Type B pancreatic cell (in vitro differentiated cells): ENCODE measurements around the gene ANO9. TPM values are rescaled to one million over a fixed set of nuclear protein-coding genes. Genes with fewer than 3 reads are reported as not detected.
A peak's percentile ranks its signal among the peaks of the same experiment; 100 is the strongest.

Experiments
- DNase-seq: peaks from one replicate; pipeline ENCODE4 v3.0.0; 2021; ENCODE audit warnings: mixed read lengths; ENCODE audit not compliant: unreplicated experiment; ENCODE audit errors: extremely low spot score
- H3K27ac Mint-ChIP-seq: 2 replicates; pipeline ENCODE4 v1.8.0; 2021; ENCODE audit warnings: mild to moderate bottlenecking, mixed read lengths
- H3K27me3 Mint-ChIP-seq: 2 replicates; pipeline ENCODE4 v1.8.0; 2021; ENCODE audit warnings: mixed read lengths
- H3K36me3 Mint-ChIP-seq: 2 replicates; pipeline ENCODE4 v1.8.0; 2021; ENCODE audit warnings: mixed read lengths
- H3K4me1 Mint-ChIP-seq: one replicate; pipeline ENCODE4 v1.8.0; 2021; ENCODE audit warnings: mixed read lengths; ENCODE audit not compliant: unreplicated experiment
- H3K4me3 Mint-ChIP-seq: 2 replicates; pipeline ENCODE4 v1.8.0; 2021; ENCODE audit warnings: mild to moderate bottlenecking, mixed read lengths
- H3K9me3 Mint-ChIP-seq: 2 replicates; pipeline ENCODE4 v1.8.0; 2021; ENCODE audit warnings: mixed read lengths
- total RNA-seq: library from RNA; stranded (reverse); gene quantifications from 2 replicates; pipeline ENCODE4 v1.2.1, GENCODE V29; 2021; ENCODE audit warnings: low replicate concordance
- TF ChIP-seq, protein P1 (sequence below): fragments of 200-600 bp; sonication (generic); conservative IDR thresholded peaks from 2 replicates; pipeline ENCODE4 v1.5.0; 2021; ENCODE audit warnings: antibody characterized with exemption, mild to moderate bottlenecking

Gene ANO9
- total RNA-seq, 1 donor from 2014 or later, result 25.3 TPM

DNA sequence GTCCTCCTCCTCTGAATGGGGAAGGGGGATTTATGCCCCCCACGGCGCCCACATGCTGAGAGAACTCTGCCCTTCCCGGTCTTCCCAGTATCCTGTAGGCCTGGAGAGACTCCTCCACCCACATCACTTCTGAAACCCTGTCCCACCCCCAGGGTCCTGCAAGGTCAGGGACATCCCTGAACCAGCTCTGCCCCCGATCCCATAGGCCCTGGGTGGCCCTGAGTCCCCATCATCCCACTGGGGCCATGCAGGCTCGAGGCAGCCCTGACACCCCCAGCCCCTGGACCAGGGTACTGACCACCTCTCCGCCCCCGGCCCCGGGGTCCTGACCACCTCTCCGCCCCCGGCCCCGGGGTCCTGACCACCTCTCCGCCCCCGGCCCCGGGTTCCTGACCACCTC lies 60.8 kb downstream of the ANO9 start:
- H3K27ac Mint-ChIP-seq, result no peak overlapping the region
- no peaks in the 10 kb centered on the region for H3K9me3 Mint-ChIP-seq
- TF ChIP-seq, protein P1, sequence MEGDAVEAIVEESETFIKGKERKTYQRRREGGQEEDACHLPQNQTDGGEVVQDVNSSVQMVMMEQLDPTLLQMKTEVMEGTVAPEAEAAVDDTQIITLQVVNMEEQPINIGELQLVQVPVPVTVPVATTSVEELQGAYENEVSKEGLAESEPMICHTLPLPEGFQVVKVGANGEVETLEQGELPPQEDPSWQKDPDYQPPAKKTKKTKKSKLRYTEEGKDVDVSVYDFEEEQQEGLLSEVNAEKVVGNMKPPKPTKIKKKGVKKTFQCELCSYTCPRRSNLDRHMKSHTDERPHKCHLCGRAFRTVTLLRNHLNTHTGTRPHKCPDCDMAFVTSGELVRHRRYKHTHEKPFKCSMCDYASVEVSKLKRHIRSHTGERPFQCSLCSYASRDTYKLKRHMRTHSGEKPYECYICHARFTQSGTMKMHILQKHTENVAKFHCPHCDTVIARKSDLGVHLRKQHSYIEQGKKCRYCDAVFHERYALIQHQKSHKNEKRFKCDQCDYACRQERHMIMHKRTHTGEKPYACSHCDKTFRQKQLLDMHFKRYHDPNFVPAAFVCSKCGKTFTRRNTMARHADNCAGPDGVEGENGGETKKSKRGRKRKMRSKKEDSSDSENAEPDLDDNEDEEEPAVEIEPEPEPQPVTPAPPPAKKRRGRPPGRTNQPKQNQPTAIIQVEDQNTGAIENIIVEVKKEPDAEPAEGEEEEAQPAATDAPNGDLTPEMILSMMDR, result no peak
- H3K36me3 Mint-ChIP-seq, result peaks cover 19% of the 10 kb centered on the region
- DNase-seq, result no peak
- no peak overlapping the region for H3K4me3 Mint-ChIP-seq
- peaks cover 3% of the 10 kb centered on the region for H3K4me1 Mint-ChIP-seq
- no peaks in the 10 kb centered on the region for H3K27me3 Mint-ChIP-seq

- Mint-ChIP-seq H3K4me1 (peaks cover 3% of the 10 kb centered on the region), H3K36me3 (peaks cover 19% of the 10 kb centered on the region), H3K4me3 (no peak overlapping the region), H3K9me3 (no peaks in the 10 kb centered on the region), H3K27ac (no peak overlapping the region), H3K27me3 (no peaks in the 10 kb centered on the region)
- TF ChIP-seq, protein P1, result no peak
- no peak for DNase-seq
Measured at GRCh38 chr11:380491-380890, 61.3 kb downstream of the ANO9 start.

DNA sequence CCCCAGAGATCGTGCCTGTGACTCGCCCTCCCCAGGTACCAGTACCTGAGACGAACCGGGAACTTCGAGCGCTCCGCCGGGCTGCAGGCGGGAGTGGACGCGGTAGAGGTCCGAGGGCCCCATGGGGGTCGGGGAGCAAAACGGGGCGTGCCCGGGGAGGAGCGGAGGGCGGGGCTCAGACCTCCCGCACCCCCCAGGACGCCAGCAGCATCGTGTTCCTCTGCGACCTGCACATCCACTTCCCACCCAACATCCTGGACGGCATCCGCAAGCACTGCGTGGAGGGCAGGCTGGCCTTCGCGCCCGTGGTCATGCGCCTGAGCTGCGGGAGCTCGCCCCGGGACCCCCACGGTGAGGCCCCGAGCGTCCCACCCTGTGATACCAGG lies 61.7 kb downstream of the ANO9 start:
- Mint-ChIP-seq H3K4me1 (peaks cover 3% of the 10 kb centered on the region), H3K4me3 (no peak overlapping the region), H3K9me3 (no peaks in the 10 kb centered on the region), H3K27ac (no peak overlapping the region), H3K36me3 (peaks cover 19% of the 10 kb centered on the region), H3K27me3 (no peaks in the 10 kb centered on the region)
- DNase-seq, result no peak
- TF ChIP-seq, protein P1, result no peak

DNA sequence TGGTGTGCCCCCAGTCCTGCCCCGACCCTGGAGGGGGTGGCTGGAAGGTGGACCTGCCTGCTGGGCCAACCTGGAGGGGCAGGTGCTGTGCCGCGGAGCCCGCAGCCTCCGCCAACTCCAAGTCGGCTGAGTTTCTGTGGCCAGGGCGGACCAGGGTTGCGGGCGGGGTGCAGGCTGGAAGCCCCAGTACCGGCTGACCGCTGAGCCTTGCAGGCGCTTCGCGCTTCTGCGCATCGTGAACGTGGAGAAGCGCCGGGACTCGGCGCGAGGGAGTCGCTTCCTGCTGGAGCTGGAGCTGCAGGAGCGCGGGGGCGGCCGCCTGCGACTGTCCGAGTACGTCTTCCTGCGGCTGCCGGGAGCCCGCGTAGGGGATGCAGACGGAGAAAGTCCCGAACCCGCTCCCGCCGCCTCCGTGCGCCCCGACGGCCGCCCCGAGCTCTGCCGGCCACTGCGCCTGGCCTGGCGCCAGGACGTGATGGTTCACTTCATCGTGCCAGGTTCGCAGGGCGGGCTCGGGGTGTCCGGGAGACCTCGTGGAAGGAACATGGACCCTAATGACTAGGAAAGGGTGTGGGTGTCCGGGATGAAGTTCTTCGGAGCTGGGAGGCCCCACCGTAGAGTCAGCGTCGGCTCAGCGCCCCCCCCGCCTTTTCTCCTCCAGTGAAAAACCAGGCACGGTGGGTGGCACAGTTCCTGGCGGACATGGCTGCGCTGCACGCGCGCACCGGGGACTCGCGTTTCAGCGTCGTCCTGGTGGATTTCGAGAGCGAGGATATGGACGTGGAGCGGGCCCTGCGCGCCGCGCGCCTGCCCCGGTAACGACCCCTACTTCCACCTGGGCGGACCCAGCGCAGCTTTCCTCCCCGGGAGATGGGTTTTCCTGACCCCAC lies 62.4 kb downstream of the ANO9 start:
- peaks cover 19% of the 10 kb centered on the region for H3K36me3 Mint-ChIP-seq
- H3K4me1 Mint-ChIP-seq, result peaks cover 3% of the 10 kb centered on the region
- no peak for DNase-seq
- no peaks in the 10 kb centered on the region for H3K9me3 Mint-ChIP-seq
- H3K27ac Mint-ChIP-seq, result no peak overlapping the region
- no peak overlapping the region for H3K4me3 Mint-ChIP-seq
- H3K27me3 Mint-ChIP-seq, result no peaks in the 10 kb centered on the region
- TF ChIP-seq, protein P1, result no peak

DNA sequence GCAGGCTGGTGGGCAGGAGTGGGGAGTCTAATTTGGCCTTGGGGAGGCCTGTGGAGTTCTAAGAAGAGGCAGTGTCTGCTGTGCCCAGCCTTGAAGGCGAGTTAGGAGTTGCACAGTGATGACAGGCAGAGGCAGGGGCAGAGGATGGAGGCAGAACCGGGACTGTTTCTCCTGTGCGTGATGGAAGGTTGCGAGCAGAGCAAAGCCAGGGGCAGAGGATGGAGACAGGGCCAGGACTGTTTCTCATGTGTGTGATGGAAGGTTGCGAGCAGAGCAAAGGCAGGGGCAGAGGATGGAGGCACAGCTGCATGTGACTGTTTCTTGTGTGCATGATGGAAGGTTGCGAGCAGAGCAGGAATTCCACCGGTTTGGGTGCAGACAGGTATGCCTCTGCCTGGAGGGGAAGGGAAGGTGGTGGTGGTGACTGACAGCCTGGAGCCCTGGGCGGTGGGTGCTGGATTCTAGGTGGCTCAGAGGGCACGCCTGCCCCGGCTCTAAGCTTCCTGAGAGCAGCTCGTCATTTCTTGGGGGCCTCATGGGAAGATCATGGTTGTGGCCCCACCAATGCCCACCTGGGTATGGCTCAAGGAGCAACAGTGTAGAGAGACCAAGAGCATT lies 63.8 kb downstream of the ANO9 start:
- H3K27me3 Mint-ChIP-seq, result no peaks in the 10 kb centered on the region
- peak overlapping the region; percentile 5 for H3K27ac Mint-ChIP-seq
- TF ChIP-seq, protein P1, result no peak
- DNase-seq, result no peak
- no peak overlapping the region for H3K4me3 Mint-ChIP-seq
- no peaks in the 10 kb centered on the region for H3K9me3 Mint-ChIP-seq
- H3K4me1 Mint-ChIP-seq, result no peaks in the 10 kb centered on the region
- peaks cover 22% of the 10 kb centered on the region for H3K36me3 Mint-ChIP-seq
